ENCODE results near the gene APLN. TPM values are rescaled to one million over a fixed set of nuclear protein-coding genes. Genes with fewer than 3 reads are reported as not detected.

Gene APLN
- total and polyA plus RNA-seq, 2 of the 13 experiments (the other 11 are each of a cell fraction or from before 2014, with no cell fraction given), result 0.02 to 0.17 TPM

- 80% methylated on average over 1 of the region's 5 CpGs for WGBS (ENCODE audit: low lambda C conversion rate)
- in situ Hi-C loops (cut with HindIII; ENCODE audit: extremely low pct_ligation_motif_present, low pct_unique_long_range_greater_than_20kb) (loop anchor here (25.0 kb wide), 1 partner anchor 448 kb away; no protein-coding TSS in a partner anchor), intact Hi-C loops (cut with micrococcal nuclease; ENCODE audit: unreplicated experiment) (no loop called here)
- Histone ChIP-seq H4K20me1 (ENCODE audit: insufficient read depth, low read length) (no peaks in the 10 kb centered on the region), H3K4me2 (ENCODE audit: low read depth, low read length) (no peak overlapping the region), H3K27me3 (ENCODE audit: control insufficient read depth in 1 of 2, insufficient read depth in 2 of 2, low read length in 2 of 2) (no peaks in the 10 kb centered on the region), H3K4me3 (replicated peaks in 1 of 3; ENCODE audit: insufficient read depth in 1 of 3, low read depth in 2 of 3, low read length in 3 of 3) (no peak overlapping the region), H3K79me2 (ENCODE audit: insufficient read depth, low read length) (no peaks in the 10 kb centered on the region), H3K9ac (ENCODE audit: insufficient read depth, low read depth, low read length) (no peak overlapping the region), H2AFZ (ENCODE audit: low read length) (no peak overlapping the region), H3K9me3 (ENCODE audit: low read length) (no peaks in the 10 kb centered on the region), H3K36me3 (replicated peaks in 1 of 2; ENCODE audit: control insufficient read depth in 1 of 2, insufficient read depth in 2 of 2, low read length in 2 of 2) (no peaks in the 10 kb centered on the region), H3K4me1 (ENCODE audit: insufficient read depth, low read length) (peaks cover 16% of the 10 kb centered on the region), H3K27ac (ENCODE audit: extremely low read length, insufficient read depth, low read length) (no peak overlapping the region)
- TF ChIP-seq ZNF431 (CRISPR knock-in tag; IDR thresholded peaks at IDR 0.05; ENCODE audit: borderline replicate concordance, low read depth) (no peak), NAIF1 (CRISPR knock-in tag; IDR thresholded peaks at IDR 0.05; ENCODE audit: borderline replicate concordance) (no peak), BCL6 (CRISPR knock-in tag; IDR thresholded peaks at IDR 0.05) (no peak), ZSCAN9 (CRISPR knock-in tag; IDR thresholded peaks at IDR 0.05; ENCODE audit: borderline replicate concordance) (no peak), ZFP82 (CRISPR knock-in tag; IDR thresholded peaks at IDR 0.05; ENCODE audit: borderline replicate concordance) (no peak), NFE2L2 (IDR thresholded peaks at IDR 0.05; ENCODE audit: low read length) (no peak), ZNF484 (CRISPR knock-in tag; IDR thresholded peaks at IDR 0.05; ENCODE audit: borderline replicate concordance, low read depth) (no peak)
- ChIA-PET POLR2A (no interaction called here), CTCF (ENCODE audit: low intra/inter-chr PET ratio, low total read pairs) (no interaction called here)
- FAIRE-seq (no peak), DNase-seq (ENCODE audit: low spot score) (no peak), ATAC-seq (no peak)
- no TSS peak for BruUV-seq (replicated peaks)
These were observed 40.1 kb downstream of the APLN start for GRCh38 chrX:129614481-129615255.

GRCh38 chrX:129613596-129613995 lies 41.2 kb downstream of the APLN start:
- FAIRE-seq (no peak), ATAC-seq (no peak), DNase-seq (ENCODE audit: low spot score) (no peak)
- H2AFZ ChIP-seq (ENCODE audit: low read length), result no peak overlapping the region
- H3K9me3 ChIP-seq (ENCODE audit: low read length), result no peaks in the 10 kb centered on the region
- peaks cover 16% of the 10 kb centered on the region for H3K4me1 ChIP-seq (ENCODE audit: insufficient read depth, low read length)
- H3K4me3 ChIP-seq (replicated peaks in 1 of 3; ENCODE audit: insufficient read depth in 1 of 3, low read depth in 2 of 3, low read length in 3 of 3), result no peak overlapping the region
- no peak overlapping the region for H3K9ac ChIP-seq (ENCODE audit: insufficient read depth, low read depth, low read length)
- no peaks in the 10 kb centered on the region for H3K79me2 ChIP-seq (ENCODE audit: insufficient read depth, low read length)
- no peaks in the 10 kb centered on the region for H4K20me1 ChIP-seq (ENCODE audit: insufficient read depth, low read length)
- H3K27me3 ChIP-seq (ENCODE audit: control insufficient read depth in 1 of 2, insufficient read depth in 2 of 2, low read length in 2 of 2), result no peaks in the 10 kb centered on the region
- H3K4me2 ChIP-seq (ENCODE audit: low read depth, low read length), result no peak overlapping the region
- CTCF ChIA-PET (ENCODE audit: low intra/inter-chr PET ratio, low total read pairs), result no interaction called here
- no TSS peak for BruUV-seq (replicated peaks)
- in situ Hi-C loops (cut with HindIII; ENCODE audit: extremely low pct_ligation_motif_present, low pct_unique_long_range_greater_than_20kb), result loop anchor here (25.0 kb wide), 1 partner anchor 449 kb away; no protein-coding TSS in a partner anchor
- H3K36me3 ChIP-seq (replicated peaks in 1 of 2; ENCODE audit: control insufficient read depth in 1 of 2, insufficient read depth in 2 of 2, low read length in 2 of 2), result no peaks in the 10 kb centered on the region
- no peak for TF ChIP-seq SMC3 (IDR thresholded peaks at IDR 0.05; ENCODE audit: low read length)
- no peak for TF ChIP-seq RARA (CRISPR knock-in tag; IDR thresholded peaks at IDR 0.05)
- POLR2A ChIA-PET, result no interaction called here
- no peak overlapping the region for H3K27ac ChIP-seq (ENCODE audit: extremely low read length, insufficient read depth, low read length)
- intact Hi-C loops (cut with micrococcal nuclease; ENCODE audit: unreplicated experiment), result no loop called here
